Measurements from ENCODE around the gene SIGLEC15.

SIGLEC15 gene

GRCh38 chr18:45841060-45841764 lies 15.7 kb downstream of the SIGLEC15 start:
- H3K9ac ChIP-seq (ENCODE audit: low read depth, low read length, poor library complexity), result no peak overlapping the region
- no peak overlapping the region for H4K91ac ChIP-seq (ENCODE audit: low read depth, low read length, poor library complexity)
- peaks cover 4 to 32% (median 25%) of the 10 kb centered on the region in 3 experiments for H3K27me3 ChIP-seq (ENCODE audit: control insufficient read depth in 3 of 3, insufficient read depth in 3 of 3, low read depth in 1 of 3, low read length in 3 of 3)
- H3K79me1 ChIP-seq (ENCODE audit: low read depth, low read length), result no peaks in the 10 kb centered on the region
- H2BK12ac ChIP-seq (ENCODE audit: low read length), result no peak overlapping the region
- no peak overlapping the region for H2BK15ac ChIP-seq (ENCODE audit: low read length)
- H2AFZ ChIP-seq (ENCODE audit: low read length), result no peak overlapping the region
- no peak overlapping the region for H3K4me2 ChIP-seq (ENCODE audit: insufficient read depth, low read length, poor library complexity, severe bottlenecking)
- DNase-seq (ENCODE audit: low spot score), result no peak
- no peak overlapping the region for H3K18ac ChIP-seq (ENCODE audit: low read length)
- H2BK120ac ChIP-seq (ENCODE audit: low read depth, low read length), result no peak overlapping the region
- peaks cover 0 to 5% of the 10 kb centered on the region in 2 donors for H3K4me1 ChIP-seq (ENCODE audit: control insufficient read depth in 2 of 2, insufficient read depth in 1 of 2, low read depth in 1 of 2, low read length in 2 of 2)
- H3K36me3 ChIP-seq (replicated peaks in 1 of 2; ENCODE audit: control insufficient read depth in 2 of 2, insufficient read depth in 2 of 2, low read length in 2 of 2), result no peaks in the 10 kb centered on the region
- H3K9me3 ChIP-seq (replicated peaks in 1 of 2; ENCODE audit: control insufficient read depth in 2 of 2, insufficient read depth in 1 of 2, low read depth in 1 of 2, low read length in 2 of 2), result peaks cover 0 to 5% of the 10 kb centered on the region in 2 donors
- no peak overlapping the region for H3K23ac ChIP-seq (ENCODE audit: low read depth, low read length, poor library complexity)
- H2AK5ac ChIP-seq (ENCODE audit: low read depth, low read length), result no peak overlapping the region
- no CpG with 5 or more reads among the region's 17 CpGs for WGBS, 2 donors (ENCODE audit: extremely low coverage in 2 of 2, insufficient read length in 2 of 2, insufficient replicate concordance in 1 of 2)
- H2BK5ac ChIP-seq (ENCODE audit: low read length), result no peak overlapping the region
- H4K8ac ChIP-seq (ENCODE audit: low read depth, low read length), result no peak overlapping the region
- no peak overlapping the region for H3K14ac ChIP-seq (ENCODE audit: low read length)
- no peak overlapping the region for H3K4ac ChIP-seq (ENCODE audit: low read length)
- H3K27ac ChIP-seq (replicated peaks; ENCODE audit: low read length), result no peak overlapping the region
- no peak overlapping the region for H3K4me3 ChIP-seq (ENCODE audit: low read length in 2 of 2)

DNA sequence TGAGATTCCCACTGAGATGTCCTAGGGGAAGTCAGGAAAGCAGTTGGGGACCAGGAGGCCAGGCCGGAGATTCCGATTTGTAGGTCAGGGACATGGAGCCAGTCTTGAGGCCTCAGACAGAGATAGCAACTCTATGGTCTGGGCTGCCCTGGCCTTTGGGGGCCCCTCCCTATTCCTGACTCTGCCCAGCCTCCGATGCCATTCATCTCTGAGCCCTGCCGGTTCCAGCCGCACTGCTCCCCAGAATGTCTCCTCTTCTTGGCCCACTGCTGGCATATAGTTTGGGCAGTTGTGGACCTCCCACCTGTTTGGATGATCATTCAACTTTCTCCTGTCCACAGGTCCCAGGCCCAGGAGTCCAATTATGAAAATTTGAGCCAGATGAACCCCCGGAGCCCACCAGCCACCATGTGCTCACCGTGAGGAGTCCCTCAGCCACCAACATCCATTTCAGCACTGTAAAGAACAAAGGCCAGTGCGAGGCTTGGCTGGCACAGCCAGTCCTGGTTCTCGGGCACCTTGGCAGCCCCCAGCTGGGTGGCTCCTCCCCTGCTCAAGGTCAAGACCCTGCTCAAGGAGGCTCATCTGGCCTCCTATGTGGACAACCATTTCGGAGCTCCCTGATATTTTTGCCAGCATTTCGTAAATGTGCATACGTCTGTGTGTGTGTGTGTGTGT lies 16.4 kb downstream of the SIGLEC15 start:
- H2AK5ac ChIP-seq (ENCODE audit: low read depth, low read length), result no peak overlapping the region
- H3K9ac ChIP-seq (ENCODE audit: low read depth, low read length, poor library complexity), result no peak overlapping the region
- peaks cover 0 to 5% of the 10 kb centered on the region in 2 donors for H3K9me3 ChIP-seq (replicated peaks in 1 of 2; ENCODE audit: control insufficient read depth in 2 of 2, insufficient read depth in 1 of 2, low read depth in 1 of 2, low read length in 2 of 2)
- no peak overlapping the region for H2BK12ac ChIP-seq (ENCODE audit: low read length)
- H3K27ac ChIP-seq (replicated peaks; ENCODE audit: low read length), result no peak overlapping the region
- no peak overlapping the region for H3K4me2 ChIP-seq (ENCODE audit: insufficient read depth, low read length, poor library complexity, severe bottlenecking)
- no peak overlapping the region for H3K14ac ChIP-seq (ENCODE audit: low read length)
- no peaks in the 10 kb centered on the region for H3K79me1 ChIP-seq (ENCODE audit: low read depth, low read length)
- H3K18ac ChIP-seq (ENCODE audit: low read length), result no peak overlapping the region
- no peak overlapping the region for H2BK5ac ChIP-seq (ENCODE audit: low read length)
- no peak overlapping the region for H4K8ac ChIP-seq (ENCODE audit: low read depth, low read length)
- no peak overlapping the region for H3K4ac ChIP-seq (ENCODE audit: low read length)
- H3K4me1 ChIP-seq (ENCODE audit: control insufficient read depth in 2 of 2, insufficient read depth in 1 of 2, low read depth in 1 of 2, low read length in 2 of 2), result peaks cover 0 to 2% of the 10 kb centered on the region in 2 donors
- no peak overlapping the region for H4K91ac ChIP-seq (ENCODE audit: low read depth, low read length, poor library complexity)
- no peak overlapping the region for H3K23ac ChIP-seq (ENCODE audit: low read depth, low read length, poor library complexity)
- no peak overlapping the region for H2BK15ac ChIP-seq (ENCODE audit: low read length)
- no peak overlapping the region for H2BK120ac ChIP-seq (ENCODE audit: low read depth, low read length)
- no peak overlapping the region for H2AFZ ChIP-seq (ENCODE audit: low read length)
- no peaks in the 10 kb centered on the region for H3K36me3 ChIP-seq (replicated peaks in 1 of 2; ENCODE audit: control insufficient read depth in 2 of 2, insufficient read depth in 2 of 2, low read length in 2 of 2)
- peaks cover 4 to 25% (median 18%) of the 10 kb centered on the region in 3 experiments for H3K27me3 ChIP-seq (ENCODE audit: control insufficient read depth in 3 of 3, insufficient read depth in 3 of 3, low read depth in 1 of 3, low read length in 3 of 3)
- no peak overlapping the region for H3K4me3 ChIP-seq (ENCODE audit: low read length in 2 of 2)
- WGBS, 2 donors (ENCODE audit: extremely low coverage in 2 of 2, insufficient read length in 2 of 2, insufficient replicate concordance in 1 of 2), result no CpG with 5 or more reads among the region's 12 CpGs
- DNase-seq (ENCODE audit: low spot score), result no peak

- Histone ChIP-seq H2BK120ac (ENCODE audit: low read depth, low read length) (no peak overlapping the region), H4K8ac (ENCODE audit: low read depth, low read length) (no peak overlapping the region), H3K4me1 (ENCODE audit: control insufficient read depth in 2 of 2, insufficient read depth in 1 of 2, low read depth in 1 of 2, low read length in 2 of 2) (no peaks in the 10 kb centered on the region), H3K79me1 (ENCODE audit: low read depth, low read length) (no peaks in the 10 kb centered on the region), H3K4ac (ENCODE audit: low read length) (no peak overlapping the region), H3K14ac (ENCODE audit: low read length) (no peak overlapping the region), H2AK5ac (ENCODE audit: low read depth, low read length) (no peak overlapping the region), H3K23ac (ENCODE audit: low read depth, low read length, poor library complexity) (no peak overlapping the region), H2BK5ac (ENCODE audit: low read length) (no peak overlapping the region), H3K18ac (ENCODE audit: low read length) (no peak overlapping the region), H3K4me3 (ENCODE audit: low read length in 2 of 2) (no peak overlapping the region), H3K27me3 (ENCODE audit: control insufficient read depth in 3 of 3, insufficient read depth in 3 of 3, low read depth in 1 of 3, low read length in 3 of 3) (peaks cover 2 to 14% (median 7%) of the 10 kb centered on the region in 3 experiments), H2AFZ (ENCODE audit: low read length) (no peak overlapping the region), H4K91ac (ENCODE audit: low read depth, low read length, poor library complexity) (no peak overlapping the region), H2BK12ac (ENCODE audit: low read length) (no peak overlapping the region), H3K36me3 (replicated peaks in 1 of 2; ENCODE audit: control insufficient read depth in 2 of 2, insufficient read depth in 2 of 2, low read length in 2 of 2) (no peaks in the 10 kb centered on the region), H3K4me2 (ENCODE audit: insufficient read depth, low read length, poor library complexity, severe bottlenecking) (no peak overlapping the region), H3K27ac (replicated peaks; ENCODE audit: low read length) (no peak overlapping the region), H3K9ac (ENCODE audit: low read depth, low read length, poor library complexity) (no peak overlapping the region), H2BK15ac (ENCODE audit: low read length) (no peak overlapping the region), H3K9me3 (replicated peaks in 1 of 2; ENCODE audit: control insufficient read depth in 2 of 2, insufficient read depth in 1 of 2, low read depth in 1 of 2, low read length in 2 of 2) (peaks cover 0 to 4% of the 10 kb centered on the region in 2 donors)
- no peak for DNase-seq (ENCODE audit: low spot score)
- no CpG with 5 or more reads among the region's 9 CpGs for WGBS, 2 donors (ENCODE audit: extremely low coverage in 2 of 2, insufficient read length in 2 of 2, insufficient replicate concordance in 1 of 2)
These were observed 17.5 kb downstream of the SIGLEC15 start for GRCh38 chr18:45843019-45843418.

DNA sequence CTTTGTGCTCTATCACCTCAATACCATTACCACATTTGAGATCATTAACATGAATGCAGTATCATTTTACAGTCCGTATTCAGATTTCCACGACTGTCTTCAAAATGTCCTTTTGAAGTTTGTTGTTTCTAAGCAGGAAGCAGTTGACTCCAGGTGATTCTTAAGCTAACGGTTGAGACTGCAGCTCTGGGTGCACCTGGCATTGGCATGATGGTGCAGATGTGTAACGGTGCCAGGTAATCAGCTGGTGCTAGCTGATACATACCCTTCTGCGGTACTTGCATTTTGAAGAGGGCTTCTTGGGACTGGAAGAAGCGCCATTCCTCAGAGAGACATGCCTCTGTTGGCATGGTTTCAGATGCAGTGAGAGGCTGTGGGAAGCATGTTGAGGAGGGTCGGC lies 19.5 kb downstream of the SIGLEC15 start:
- Histone ChIP-seq H2BK120ac (ENCODE audit: low read depth, low read length) (no peak overlapping the region), H3K27ac (replicated peaks; ENCODE audit: low read length) (no peak overlapping the region), H4K91ac (ENCODE audit: low read depth, low read length, poor library complexity) (no peak overlapping the region), H4K8ac (ENCODE audit: low read depth, low read length) (no peak overlapping the region), H3K18ac (ENCODE audit: low read length) (no peak overlapping the region), H2BK5ac (ENCODE audit: low read length) (no peak overlapping the region), H3K4me1 (ENCODE audit: control insufficient read depth in 2 of 2, insufficient read depth in 1 of 2, low read depth in 1 of 2, low read length in 2 of 2) (no peaks in the 10 kb centered on the region), H3K9me3 (replicated peaks in 1 of 2; ENCODE audit: control insufficient read depth in 2 of 2, insufficient read depth in 1 of 2, low read depth in 1 of 2, low read length in 2 of 2) (no peaks in the 10 kb centered on the region), H3K79me1 (ENCODE audit: low read depth, low read length) (no peaks in the 10 kb centered on the region), H2BK15ac (ENCODE audit: low read length) (no peak overlapping the region), H3K36me3 (replicated peaks in 1 of 2; ENCODE audit: control insufficient read depth in 2 of 2, insufficient read depth in 2 of 2, low read length in 2 of 2) (peaks cover 1 to 8% of the 10 kb centered on the region in 2 donors), H3K14ac (ENCODE audit: low read length) (no peak overlapping the region), H3K4me3 (ENCODE audit: low read length in 2 of 2) (no peak overlapping the region), H3K4ac (ENCODE audit: low read length) (no peak overlapping the region), H3K9ac (ENCODE audit: low read depth, low read length, poor library complexity) (no peak overlapping the region), H2AK5ac (ENCODE audit: low read depth, low read length) (no peak overlapping the region), H3K27me3 (ENCODE audit: control insufficient read depth in 3 of 3, insufficient read depth in 3 of 3, low read depth in 1 of 3, low read length in 3 of 3) (peaks cover 0 to under 1% (median 0%) of the 10 kb centered on the region in 3 experiments), H2AFZ (ENCODE audit: low read length) (no peak overlapping the region), H3K23ac (ENCODE audit: low read depth, low read length, poor library complexity) (no peak overlapping the region), H2BK12ac (ENCODE audit: low read length) (no peak overlapping the region), H3K4me2 (ENCODE audit: insufficient read depth, low read length, poor library complexity, severe bottlenecking) (no peak overlapping the region)
- WGBS, 2 donors (ENCODE audit: extremely low coverage in 2 of 2, insufficient read length in 2 of 2, insufficient replicate concordance in 1 of 2), result no CpG with 5 or more reads among the region's 7 CpGs
- no peak for DNase-seq (ENCODE audit: low spot score)

All from neuronal stem cell (in vitro differentiated cells).